Measurements from ENCODE around the gene ELP2. TPM values are rescaled to one million over a fixed set of nuclear protein-coding genes. Genes with fewer than 3 reads are reported as not detected.

The ELP2 gene
- total and polyA plus RNA-seq, 9 of the 15 experiments (the other 6 are each of a cell fraction or from before 2014, with no cell fraction given), result 76.8 to 192 (median 140) TPM

DNA sequence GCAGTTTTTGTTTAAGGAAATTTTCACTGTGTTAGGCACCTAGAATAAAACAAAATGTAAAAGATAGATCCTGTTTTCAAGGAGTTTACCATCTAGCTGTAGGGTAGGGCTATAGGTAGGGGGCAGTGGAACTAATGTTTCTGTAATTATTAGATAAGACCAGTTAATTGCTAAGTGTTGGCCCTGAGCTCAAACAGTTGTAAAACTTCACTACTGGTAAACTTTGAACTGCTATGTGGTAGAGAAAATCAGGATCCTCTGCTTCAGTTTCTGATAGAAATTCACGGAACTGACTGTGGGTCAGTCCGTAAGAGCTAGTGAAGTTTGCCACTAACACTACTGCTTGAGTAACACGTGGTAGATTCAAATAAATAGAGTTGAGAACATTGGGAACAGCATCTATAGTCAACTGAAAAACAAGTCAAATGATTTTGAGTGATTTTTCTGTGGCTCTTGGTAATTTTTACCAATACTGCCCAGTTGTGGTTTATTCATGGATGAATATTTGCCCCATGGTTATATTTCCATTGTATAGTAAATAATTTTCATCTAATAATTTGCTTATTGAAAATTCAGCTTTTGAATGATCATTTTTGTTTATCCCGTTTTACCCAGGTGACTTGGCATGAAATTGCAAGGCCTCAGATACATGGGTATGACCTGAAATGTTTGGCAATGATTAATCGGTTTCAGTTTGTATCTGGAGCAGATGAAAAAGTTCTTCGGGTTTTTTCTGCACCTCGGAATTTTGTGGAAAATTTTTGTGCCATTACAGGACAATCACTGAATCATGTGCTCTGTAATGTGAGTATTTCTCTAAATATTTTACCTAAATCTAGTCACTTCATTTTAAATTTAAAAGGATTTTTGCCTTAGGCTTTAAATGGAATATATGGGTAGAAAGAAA is 26.4 kb downstream of the ELP2 start (continued):
- TF ChIP-seq, protein P1, sequence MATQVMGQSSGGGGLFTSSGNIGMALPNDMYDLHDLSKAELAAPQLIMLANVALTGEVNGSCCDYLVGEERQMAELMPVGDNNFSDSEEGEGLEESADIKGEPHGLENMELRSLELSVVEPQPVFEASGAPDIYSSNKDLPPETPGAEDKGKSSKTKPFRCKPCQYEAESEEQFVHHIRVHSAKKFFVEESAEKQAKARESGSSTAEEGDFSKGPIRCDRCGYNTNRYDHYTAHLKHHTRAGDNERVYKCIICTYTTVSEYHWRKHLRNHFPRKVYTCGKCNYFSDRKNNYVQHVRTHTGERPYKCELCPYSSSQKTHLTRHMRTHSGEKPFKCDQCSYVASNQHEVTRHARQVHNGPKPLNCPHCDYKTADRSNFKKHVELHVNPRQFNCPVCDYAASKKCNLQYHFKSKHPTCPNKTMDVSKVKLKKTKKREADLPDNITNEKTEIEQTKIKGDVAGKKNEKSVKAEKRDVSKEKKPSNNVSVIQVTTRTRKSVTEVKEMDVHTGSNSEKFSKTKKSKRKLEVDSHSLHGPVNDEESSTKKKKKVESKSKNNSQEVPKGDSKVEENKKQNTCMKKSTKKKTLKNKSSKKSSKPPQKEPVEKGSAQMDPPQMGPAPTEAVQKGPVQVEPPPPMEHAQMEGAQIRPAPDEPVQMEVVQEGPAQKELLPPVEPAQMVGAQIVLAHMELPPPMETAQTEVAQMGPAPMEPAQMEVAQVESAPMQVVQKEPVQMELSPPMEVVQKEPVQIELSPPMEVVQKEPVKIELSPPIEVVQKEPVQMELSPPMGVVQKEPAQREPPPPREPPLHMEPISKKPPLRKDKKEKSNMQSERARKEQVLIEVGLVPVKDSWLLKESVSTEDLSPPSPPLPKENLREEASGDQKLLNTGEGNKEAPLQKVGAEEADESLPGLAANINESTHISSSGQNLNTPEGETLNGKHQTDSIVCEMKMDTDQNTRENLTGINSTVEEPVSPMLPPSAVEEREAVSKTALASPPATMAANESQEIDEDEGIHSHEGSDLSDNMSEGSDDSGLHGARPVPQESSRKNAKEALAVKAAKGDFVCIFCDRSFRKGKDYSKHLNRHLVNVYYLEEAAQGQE (IDR thresholded peaks at IDR 0.05; ENCODE audit: borderline replicate concordance), result no peak
- TF ChIP-seq, protein P1 (CRISPR knock-in tag; IDR thresholded peaks at IDR 0.05; ENCODE audit: low read depth), result no peak
- TF ChIP-seq NCOR1 (IDR thresholded peaks at IDR 0.05) (no peak), CEBPG (CRISPR knock-in tag; IDR thresholded peaks at IDR 0.05) (no peak), CEBPG (tag; conservative IDR thresholded peaks at IDR 0.05 in 1 of 2, IDR thresholded peaks at IDR 0.05 in 1 of 2) (no peak), NFXL1 (CRISPR knock-in tag; IDR thresholded peaks at IDR 0.05) (no peak), ZFP30 (CRISPR knock-in tag; IDR thresholded peaks at IDR 0.05; ENCODE audit: borderline replicate concordance) (no peak), EGR1 (conservative IDR thresholded peaks at IDR 0.05) (no peak), STAT5A (IDR thresholded peaks at IDR 0.05; ENCODE audit: borderline replicate concordance, low read length) (no peak), L3MBTL2 (IDR thresholded peaks at IDR 0.05) (no peak), ZNF3 (CRISPR knock-in tag; IDR thresholded peaks at IDR 0.05) (no peak), ZNF133 (CRISPR knock-in tag; IDR thresholded peaks at IDR 0.05) (no peak)

All from K562 (cell line).